Tibial artery (tissue), 4 donors: Measurements from ENCODE around the gene SIPA1L3.

Experiments used
- DNase-seq, 2 donors: peaks; one replicate each; pipeline ENCODE4 v3.0.0-alpha.2; 2019
- H3K27ac ChIP-seq, 2 donors: fragments of 200-600 bp; sonication (generic) in 1 of 2; 1 replicate in 1 of 2; 2 replicates in 1 of 2; pipeline ENCODE4 v1.5.1; 2018 to 2019; ENCODE audit warnings: mild to moderate bottlenecking in 1 of 2
- H3K27me3 ChIP-seq, 2 donors: fragments of 200-600 bp; sonication (generic) in 1 of 2; one replicate each; pipeline versions ENCODE4 v1.5.1 to v1.6.0; 2016 to 2019
- H3K36me3 ChIP-seq, 3 donors: fragments of 200-600 bp; sonication (generic) in 2 of 3; one replicate each; pipeline ENCODE4 v1.5.1; 2016 to 2019; ENCODE audit warnings: mild to moderate bottlenecking in 2 of 3
- H3K4me1 ChIP-seq, 4 donors: fragments of 200-600 bp; sonication (generic) in 2 of 4; 1 replicate in 3 of 4; 2 replicates in 1 of 4; pipeline ENCODE4 v1.5.1; 2016 to 2019
- H3K4me3 ChIP-seq, 2 donors: fragments of 200-600 bp; sonication (generic) in 1 of 2; 1 replicate in 1 of 2; 2 replicates in 1 of 2; pipeline ENCODE4 v1.5.1; 2018 to 2019; ENCODE audit warnings: mild to moderate bottlenecking in 2 of 2
- H3K9me3 ChIP-seq, 3 donors: fragments of 200-600 bp; sonication (generic) in 1 of 3; one replicate each; pipeline ENCODE4 v1.5.1; 2016 to 2019
- CTCF ChIP-seq, 2 experiments: fragments of 200-600 bp in 1 of 2; fragments of 450-650 bp in 1 of 2; IDR thresholded peaks; one replicate each; pipeline ENCODE4 v1.5.1; 2017 to 2019; ENCODE audit warnings: antibody characterized with exemption in 2 of 2, mild to moderate bottlenecking in 1 of 2, moderate library complexity in 1 of 2
- intact Hi-C: fragments of 100-400 bp; cut with DNase I; formaldehyde crosslinking; loops from one replicate; pipeline ENCODE4 v1.15.0; 2023; ENCODE audit warnings: low total_unique reads

The SIPA1L3 gene

GRCh38 chr19:37955986-37956385 is 49.0 kb downstream of the SIPA1L3 start:
- no peak for TF ChIP-seq CTCF (IDR thresholded peaks at IDR 0.05)
- Histone ChIP-seq H3K27ac (no peak overlapping the region), H3K4me3 (no peak overlapping the region), H3K9me3 (no peaks in the 10 kb centered on the region), H3K27me3 (no peaks in the 10 kb centered on the region), H3K4me1 (peaks cover 0 to 6% (median 0%) of the 10 kb centered on the region in 4 donors), H3K36me3 (no peaks in the 10 kb centered on the region)
- DNase-seq, result no peak
- intact Hi-C loops, result no loop called here

GRCh38 chr19:37957176-37957575 is 50.2 kb downstream of the SIPA1L3 start:
- intact Hi-C loops, result no loop called here
- no peak for TF ChIP-seq CTCF (IDR thresholded peaks at IDR 0.05)
- no peak overlapping the region for H3K4me3 ChIP-seq
- DNase-seq, result no peak
- H3K4me1 ChIP-seq, result peaks cover 0 to 2% (median 0%) of the 10 kb centered on the region in 4 donors
- no peaks in the 10 kb centered on the region for H3K36me3 ChIP-seq
- H3K27me3 ChIP-seq, result no peaks in the 10 kb centered on the region
- no peaks in the 10 kb centered on the region for H3K9me3 ChIP-seq
- no peak overlapping the region for H3K27ac ChIP-seq

GRCh38 chr19:37959665-37960114 is 52.7 kb downstream of the SIPA1L3 start:
- H3K4me1 ChIP-seq, result peaks cover 0 to 19% (median 7%) of the 10 kb centered on the region in 4 donors
- TF ChIP-seq CTCF (IDR thresholded peaks at IDR 0.05), result no peak
- H3K27me3 ChIP-seq, result no peaks in the 10 kb centered on the region
- H3K36me3 ChIP-seq, result no peaks in the 10 kb centered on the region
- H3K9me3 ChIP-seq, result no peaks in the 10 kb centered on the region
- no peak overlapping the region for H3K4me3 ChIP-seq
- no peak overlapping the region for H3K27ac ChIP-seq
- intact Hi-C loops, result no loop called here
- no peak for DNase-seq

- H3K27ac ChIP-seq, result no peak overlapping the region
- no peak for DNase-seq
- TF ChIP-seq CTCF (IDR thresholded peaks at IDR 0.05), result no peak
- H3K4me1 ChIP-seq, result peaks cover 0 to 23% (median 7%) of the 10 kb centered on the region in 4 donors
- no peak overlapping the region for H3K4me3 ChIP-seq
- no peaks in the 10 kb centered on the region for H3K9me3 ChIP-seq
- intact Hi-C loops, result no loop called here
- H3K27me3 ChIP-seq, result no peaks in the 10 kb centered on the region
- H3K36me3 ChIP-seq, result no peaks in the 10 kb centered on the region
Measured at GRCh38 chr19:37961198-37961597, 54.2 kb downstream of the SIPA1L3 start.

- no peak overlapping the region for H3K27ac ChIP-seq
- intact Hi-C loops, result no loop called here
- no peaks in the 10 kb centered on the region for H3K36me3 ChIP-seq
- no peak overlapping the region for H3K4me3 ChIP-seq
- no peaks in the 10 kb centered on the region for H3K27me3 ChIP-seq
- H3K9me3 ChIP-seq, result no peaks in the 10 kb centered on the region
- no peak for DNase-seq
- peaks cover 0 to 25% (median 7%) of the 10 kb centered on the region in 4 donors for H3K4me1 ChIP-seq
- no peak for TF ChIP-seq CTCF (IDR thresholded peaks at IDR 0.05)
Measured at GRCh38 chr19:37963190-37963936, 56.4 kb downstream of the SIPA1L3 start.
